H1 (cell line): ENCODE measurements around the gene ZBTB47. TPM values are rescaled to one million over a fixed set of nuclear protein-coding genes. Genes with fewer than 3 reads are reported as not detected.

Experiments used
- CTCF ChIA-PET: fragments of 300-600 bp; sonication (Branson Sonifier 250); formaldehyde crosslinking; loops from one replicate; lab custom pipeline; 2021; ENCODE audit not compliant: partially characterized antibody; lab: Charles Lee
- POLR2A ChIA-PET: fragments of 300-600 bp; sonication (Branson Sonifier 250); formaldehyde crosslinking; loops from one replicate; lab custom pipeline; 2021; ENCODE audit warnings: inconsistent platforms; ENCODE audit not compliant: partially characterized antibody; lab: Charles Lee
- DNase-seq, 2 experiments: peaks; one replicate each; pipeline versions ENCODE4 v3.0.0 to v3.0.0-alpha.2; 2010 to 2022; ENCODE audit warnings: low spot score in 2 of 2, low read depth in 1 of 2, mixed read lengths in 1 of 2
- FAIRE-seq: peaks from 2 replicates; lab custom pipeline; 2011; peaks lifted over from hg19 to GRCh38; lab: Jason Lieb, UNC
- H2AFZ ChIP-seq: 2 replicates; pipeline ENCODE4 v1.8.1; 2012; ENCODE audit warnings: low read length, inconsistent platforms
- H2AK5ac ChIP-seq: 2 replicates; pipeline ENCODE4 v1.6.1; 2013; ENCODE audit warnings: low read depth, low read length
- H2BK120ac ChIP-seq: replicated peaks from 2 replicates; pipeline ENCODE3; 2013; ENCODE audit warnings: low read depth, low read length, inconsistent platforms
- H2BK12ac ChIP-seq: 2 replicates; pipeline ENCODE4 v1.6.1; 2013; ENCODE audit warnings: low read depth, low read length
- H2BK15ac ChIP-seq: 2 replicates; pipeline ENCODE4 v1.6.1; 2013; ENCODE audit warnings: low read length
- H2BK20ac ChIP-seq: 2 replicates; pipeline ENCODE4 v1.6.1; 2013; ENCODE audit warnings: low read length
- H2BK5ac ChIP-seq: 2 replicates; pipeline ENCODE4 v1.6.1; 2013; ENCODE audit warnings: low read depth, low read length
- H3K14ac ChIP-seq: 2 replicates; pipeline ENCODE4 v1.6.1; 2013; ENCODE audit warnings: inconsistent platforms; ENCODE audit not compliant: insufficient read length
- H3K18ac ChIP-seq: 2 replicates; pipeline ENCODE4 v1.6.1; 2013; ENCODE audit warnings: low read length; ENCODE audit errors: extremely low read depth
- H3K23ac ChIP-seq: 2 replicates; pipeline ENCODE4 v1.6.1; 2013; ENCODE audit warnings: inconsistent platforms; ENCODE audit not compliant: insufficient read length
- H3K23me2 ChIP-seq: 2 replicates; pipeline ENCODE4 v1.6.1; 2013; ENCODE audit warnings: low read depth, low read length
- H3K27ac ChIP-seq: 2 replicates; pipeline ENCODE4 v1.6.1; 2011; ENCODE audit warnings: low read depth, low read length, inconsistent platforms
- H3K27me3 ChIP-seq, 4 experiments: replicated peaks in 1 of 4; 1 replicate in 1 of 4; 2 replicates in 3 of 4; pipeline versions ENCODE4 v1.6.1 to v1.8.1; 2011 to 2013; ENCODE audit warnings: low read length in 3 of 4, mild to moderate bottlenecking in 3 of 4, inconsistent platforms in 2 of 4, mixed read lengths in 2 of 4, moderate library complexity in 1 of 4; ENCODE audit not compliant: control insufficient read depth in 3 of 4, insufficient read depth in 3 of 4; ENCODE audit errors: extremely low read depth in 1 of 4
- H3K36me3 ChIP-seq, 4 experiments: 2 replicates each; pipeline versions ENCODE4 v1.6.1 to v1.8.1; 2011 to 2013; ENCODE audit warnings: mild to moderate bottlenecking in 4 of 4, low read length in 3 of 4, moderate library complexity in 2 of 4, control low read depth in 1 of 4, inconsistent platforms in 1 of 4; ENCODE audit not compliant: insufficient read depth in 4 of 4, control insufficient read depth in 2 of 4
- H3K4ac ChIP-seq: replicated peaks from 2 replicates; pipeline ENCODE3; 2013; ENCODE audit warnings: low read length, low read depth, mixed read lengths, inconsistent platforms; ENCODE audit not compliant: insufficient read length
- H3K4me1 ChIP-seq, 4 experiments: replicated peaks in 1 of 4; 1 replicate in 1 of 4; 2 replicates in 3 of 4; pipeline versions ENCODE4 v1.6.1 to v1.8.1; 2011 to 2013; ENCODE audit warnings: low read length in 3 of 4, inconsistent platforms in 2 of 4, mixed read lengths in 1 of 4; ENCODE audit not compliant: insufficient read depth in 4 of 4, control insufficient read depth in 3 of 4
- H3K4me2 ChIP-seq, 2 experiments: 2 replicates each; pipeline versions ENCODE4 v1.6.1 to v1.8.1; 2011 to 2013; ENCODE audit warnings: low read depth in 2 of 2, low read length in 2 of 2, control low read depth in 1 of 2, inconsistent platforms in 1 of 2, mild to moderate bottlenecking in 1 of 2; ENCODE audit not compliant: insufficient read depth in 1 of 2
- H3K4me3 ChIP-seq, 4 experiments: fragments of 200-600, 300-600 bp in 1 of 4; sonication (generic), shearing (Covaris generic), sonication (Bioruptor Twin) in 1 of 4; 2 replicates each; pipeline versions ENCODE4 v1.5.1 to v1.8.1; 2011 to 2016; ENCODE audit warnings: low read length in 4 of 4, low read depth in 3 of 4, control low read depth in 2 of 4, inconsistent platforms in 2 of 4, mild to moderate bottlenecking in 2 of 4, mixed read lengths in 1 of 4, moderate library complexity in 1 of 4; ENCODE audit not compliant: insufficient read depth in 2 of 4; ENCODE audit errors: extremely low read depth in 1 of 4
- H3K56ac ChIP-seq: replicated peaks from 2 replicates; pipeline ENCODE3; 2013; ENCODE audit warnings: low read depth, mild to moderate bottlenecking, mixed read lengths, low read length, inconsistent platforms; ENCODE audit not compliant: insufficient read length
- H3K79me1 ChIP-seq: 2 replicates; pipeline ENCODE4 v1.6.1; 2013; ENCODE audit warnings: low read depth, low read length, control low read depth
- H3K79me2 ChIP-seq, 2 experiments: 2 replicates each; pipeline versions ENCODE4 v1.6.1 to v1.8.1; 2012 to 2013; ENCODE audit warnings: low read length in 2 of 2, mild to moderate bottlenecking in 2 of 2, inconsistent platforms in 1 of 2; ENCODE audit not compliant: insufficient read depth in 2 of 2, control insufficient read depth in 1 of 2
- H3K9ac ChIP-seq, 4 experiments: replicated peaks in 1 of 4; 1 replicate in 1 of 4; 2 replicates in 3 of 4; pipeline versions ENCODE4 v1.6.1 to v1.8.1; 2011 to 2013; ENCODE audit warnings: low read depth in 3 of 4, low read length in 3 of 4, control low read depth in 2 of 4, mild to moderate bottlenecking in 2 of 4, moderate library complexity in 2 of 4, inconsistent platforms in 1 of 4; ENCODE audit errors: extremely low read depth in 1 of 4
- H3K9me3 ChIP-seq, 2 experiments: 2 replicates each; pipeline versions ENCODE4 v1.6.1 to v1.8.1; 2012 to 2013; ENCODE audit warnings: mild to moderate bottlenecking in 2 of 2, moderate library complexity in 2 of 2, control low read depth in 1 of 2, inconsistent platforms in 1 of 2, low read depth in 1 of 2, low read length in 1 of 2, mixed read lengths in 1 of 2; ENCODE audit not compliant: insufficient read depth in 2 of 2
- H4K20me1 ChIP-seq, 2 experiments: replicated peaks in 1 of 2; 2 replicates each; pipeline versions ENCODE3 to v1.8.1; 2011 to 2013; ENCODE audit warnings: inconsistent platforms in 2 of 2, low read length in 2 of 2, mild to moderate bottlenecking in 1 of 2; ENCODE audit not compliant: insufficient read depth in 2 of 2, control insufficient read depth in 1 of 2
- H4K5ac ChIP-seq: 2 replicates; pipeline ENCODE4 v1.6.1; 2013; ENCODE audit warnings: low read length, low read depth, mixed read lengths, inconsistent platforms; ENCODE audit not compliant: insufficient read length
- H4K8ac ChIP-seq: 2 replicates; pipeline ENCODE4 v1.8.0; 2013; ENCODE audit warnings: mild to moderate bottlenecking, moderate library complexity, low read length, inconsistent platforms; ENCODE audit not compliant: insufficient read depth; ENCODE audit errors: extremely low read depth
- H4K91ac ChIP-seq: replicated peaks from 2 replicates; pipeline ENCODE3; 2013; ENCODE audit warnings: low read length, mixed read lengths, inconsistent platforms; ENCODE audit not compliant: insufficient read length
- BCL11A ChIP-seq, 2 experiments: IDR thresholded peaks; one replicate each; pipeline ENCODE4 v1.6.1; 2011; ENCODE audit warnings: low read depth in 2 of 2, low read length in 2 of 2, mild to moderate bottlenecking in 2 of 2
- BRCA1 ChIP-seq: IDR thresholded peaks from 2 replicates; pipeline ENCODE4 v1.6.1; 2012; ENCODE audit warnings: low read depth, low read length, improper control_type of control experiment
- CEBPB ChIP-seq: IDR thresholded peaks from 2 replicates; pipeline ENCODE4 v1.6.1; 2012; ENCODE audit warnings: low read depth, low read length
- CHD2 ChIP-seq: IDR thresholded peaks from 2 replicates; pipeline ENCODE4 v1.6.1; 2012; ENCODE audit warnings: low read length, improper control_type of control experiment
- CREB1 ChIP-seq: IDR thresholded peaks from 2 replicates; pipeline ENCODE4 v1.6.1; 2012; ENCODE audit warnings: inconsistent platforms
- RAD21 ChIP-seq, 2 experiments: IDR thresholded peaks in 1 of 2; conservative IDR thresholded peaks in 1 of 2; 2 replicates each; pipeline ENCODE4 v1.6.1; 2011; ENCODE audit warnings: low read depth in 2 of 2, low read length in 2 of 2, improper control_type of control experiment in 1 of 2, inconsistent platforms in 1 of 2, mild to moderate bottlenecking in 1 of 2, moderate library complexity in 1 of 2
- SAP30 ChIP-seq: fragments of 300-600 bp; sonication (generic); IDR thresholded peaks from 2 replicates; pipeline ENCODE4 v1.7.1; 2012; ENCODE audit warnings: low read length, moderate library complexity, mild to moderate bottlenecking, inconsistent platforms; ENCODE audit not compliant: insufficient read depth, insufficient replicate concordance
- SP4 ChIP-seq: IDR thresholded peaks from 2 replicates; pipeline ENCODE4 v1.6.1; 2012; ENCODE audit warnings: low read length, inconsistent platforms
- USF2 ChIP-seq: IDR thresholded peaks from 2 replicates; pipeline ENCODE4 v1.6.1; 2011; ENCODE audit warnings: low read length, improper control_type of control experiment
- WGBS, 2 experiments: shearing (Covaris generic) in 1 of 2; methylation state at CpG; one replicate each; pipeline versions ENCODE4 v1.1.6 to v1.1.7; 2013 to 2015; ENCODE audit warnings: low lambda C conversion rate in 2 of 2, mixed read lengths in 2 of 2, inconsistent platforms in 1 of 2, low coverage in 1 of 2, missing lambda C conversion rate in 1 of 2; ENCODE audit not compliant: insufficient replicate concordance in 2 of 2, insufficient coverage in 1 of 2, insufficient read length in 1 of 2; ENCODE audit errors: extremely low coverage in 1 of 2, missing lambda C conversion rate in 1 of 2; 5-methylcytosine and 5-hydroxymethylcytosine counted together
- polyA plus RNA-seq, 7 experiments: library from polyadenylated mRNA; depleted of rRNA in 3 of 7; stranded (reverse) in 5 of 7; unstranded in 2 of 7; fragments of >200 nt in 5 of 7; fragments of 200-250 nt in 2 of 7; gene quantifications; 1 replicate in 5 of 7; 2 replicates in 1 of 7; 4 replicates in 1 of 7; pipeline versions ENCODE4 v1.2.1 to v1.2.3, GENCODE V29; 2011 to 2013; ENCODE audit warnings: missing spikeins in 2 of 7, mixed read lengths in 2 of 7
- total RNA-seq: library from RNA; stranded (reverse); fragmentation: NEBNext Ultra II Directional; extraction: Animal tissue kit (Norgen Biotek cat#: 25700); gene quantifications from 2 replicates; pipeline ENCODE4 v1.2.1, GENCODE V29; 2021

Gene ZBTB47
- total and polyA plus RNA-seq, 2 of the 8 experiments (the other 6 are each of a cell fraction or from before 2014, with no cell fraction given) = 2.8 to 4.1 TPM

GRCh38 chr3:42608581-42608980, 44.9 kb upstream of the ZBTB47 start:
- H2BK15ac ChIP-seq = no peak overlapping the region
- FAIRE-seq (no peak), DNase-seq (no peak)
- H3K23ac ChIP-seq = no peak overlapping the region
- H2BK20ac ChIP-seq = no peak overlapping the region
- H4K8ac ChIP-seq = no peak overlapping the region
- no peak overlapping the region for H3K9ac ChIP-seq
- H2BK5ac ChIP-seq = no peak overlapping the region
- no peak overlapping the region for H3K27ac ChIP-seq
- H3K4ac ChIP-seq = no peak overlapping the region
- H3K14ac ChIP-seq = no peak overlapping the region
- no peak overlapping the region for H2BK12ac ChIP-seq
- H3K79me1 ChIP-seq = 0 out of 2 replicates have a peak, but pooled peaks cover 2% of the 10 kb centered on the region
- H3K23me2 ChIP-seq = no peaks in the 10 kb centered on the region
- H3K9me3 ChIP-seq = no peaks in the 10 kb centered on the region
- no peak for TF ChIP-seq CREB1
- no peak for TF ChIP-seq BRCA1
- TF ChIP-seq BCL11A (IDR thresholded peaks at IDR 0.05; ENCODE audit: low read depth in 2 of 2, low read length in 2 of 2) = no peak
- no peak for TF ChIP-seq RAD21 (IDR thresholded peaks at IDR 0.05 in 1 of 2, conservative IDR thresholded peaks at IDR 0.05 in 1 of 2; ENCODE audit: low read depth in 2 of 2, low read length in 2 of 2)
- no peak for TF ChIP-seq CHD2
- no peak for TF ChIP-seq CEBPB
- TF ChIP-seq SP4 = no peak
- no peak for TF ChIP-seq SAP30
- no peak for TF ChIP-seq USF2
- H3K18ac ChIP-seq = no peak overlapping the region
- peaks cover 0 to 2% (median 0%) of the 10 kb centered on the region in 4 experiments; a peak in 1 of 7 replicates for H3K4me1 ChIP-seq
- peaks cover 0 to 9% (median 2%) of the 10 kb centered on the region in 4 experiments; a peak in 1 of 8 replicates for H3K36me3 ChIP-seq
- no peak overlapping the region for H4K91ac ChIP-seq
- H3K4me3 ChIP-seq = no peak overlapping the region
- CTCF ChIA-PET = interaction anchor here (0.8 to 0.9 kb wide), 2 partner anchors 12 to 47 kb away, joined by 3 read pairs; no protein-coding TSS in a partner anchor
- no peak overlapping the region for H3K4me2 ChIP-seq
- H2AK5ac ChIP-seq = no peak overlapping the region
- no peak overlapping the region for H3K56ac ChIP-seq
- POLR2A ChIA-PET = interaction anchor here (0.6 to 6.0 kb wide), 4 partner anchors 7 to 51 kb away, joined by 3 to 45 read pairs (median 10); partner anchors contain the start of genes NKTR and SEC22C
- no peak overlapping the region for H2BK120ac ChIP-seq
- H4K20me1 ChIP-seq = peaks cover 5 to 6% of the 10 kb centered on the region in 2 experiments
- H2AFZ ChIP-seq = no peak overlapping the region
- peaks cover 16 to 99% of the 10 kb centered on the region in 2 experiments for H3K79me2 ChIP-seq
- H3K27me3 ChIP-seq = no peaks in the 10 kb centered on the region
- H4K5ac ChIP-seq = no peak overlapping the region
- WGBS, 2 experiments = 94% methylated on average over 5 of the region's 5 CpGs; no CpG with 5 or more reads in 1 of the 2 experiments
